ENCODE data around the gene PPP1R3C. TPM values are rescaled to one million over a fixed set of nuclear protein-coding genes. Genes with fewer than 3 reads are reported as not detected.

PPP1R3C gene
- total RNA-seq, 4 donors from 2014 or later: 2.1 to 4.4 (median 2.7) TPM

DNA sequence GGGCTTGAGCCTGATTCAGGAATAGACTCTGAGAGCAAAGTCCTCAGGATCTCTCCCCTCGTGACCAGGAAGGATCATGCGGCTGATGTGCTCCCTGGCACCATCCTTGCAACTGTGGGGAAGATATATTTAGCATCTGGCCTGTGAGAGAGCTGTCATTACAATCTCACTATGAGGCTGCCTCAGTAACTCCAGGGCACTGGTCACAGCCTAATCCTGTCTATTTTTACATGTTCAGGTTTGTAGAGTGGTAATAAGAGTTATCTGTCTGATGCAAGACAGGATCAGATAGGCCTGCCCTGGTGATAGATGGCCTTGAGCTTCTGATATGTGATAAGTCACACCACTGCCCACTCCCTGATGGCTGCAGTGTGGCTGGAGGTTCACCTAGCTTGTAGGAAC is 50.7 kb downstream of the PPP1R3C start:
- Histone ChIP-seq H3K4me3 (replicated peaks in 1 of 3) (no peak overlapping the region), H3K9me3 (no peaks in the 10 kb centered on the region), H3K36me3 (no peaks in the 10 kb centered on the region), H3K27ac (no peak overlapping the region), H3K4me1 (no peaks in the 10 kb centered on the region), H3K27me3 (no peaks in the 10 kb centered on the region)
- DNase-seq: no peak
- TF ChIP-seq POLR2A (IDR thresholded peaks at IDR 0.05): no peak
- TF ChIP-seq, protein P1, sequence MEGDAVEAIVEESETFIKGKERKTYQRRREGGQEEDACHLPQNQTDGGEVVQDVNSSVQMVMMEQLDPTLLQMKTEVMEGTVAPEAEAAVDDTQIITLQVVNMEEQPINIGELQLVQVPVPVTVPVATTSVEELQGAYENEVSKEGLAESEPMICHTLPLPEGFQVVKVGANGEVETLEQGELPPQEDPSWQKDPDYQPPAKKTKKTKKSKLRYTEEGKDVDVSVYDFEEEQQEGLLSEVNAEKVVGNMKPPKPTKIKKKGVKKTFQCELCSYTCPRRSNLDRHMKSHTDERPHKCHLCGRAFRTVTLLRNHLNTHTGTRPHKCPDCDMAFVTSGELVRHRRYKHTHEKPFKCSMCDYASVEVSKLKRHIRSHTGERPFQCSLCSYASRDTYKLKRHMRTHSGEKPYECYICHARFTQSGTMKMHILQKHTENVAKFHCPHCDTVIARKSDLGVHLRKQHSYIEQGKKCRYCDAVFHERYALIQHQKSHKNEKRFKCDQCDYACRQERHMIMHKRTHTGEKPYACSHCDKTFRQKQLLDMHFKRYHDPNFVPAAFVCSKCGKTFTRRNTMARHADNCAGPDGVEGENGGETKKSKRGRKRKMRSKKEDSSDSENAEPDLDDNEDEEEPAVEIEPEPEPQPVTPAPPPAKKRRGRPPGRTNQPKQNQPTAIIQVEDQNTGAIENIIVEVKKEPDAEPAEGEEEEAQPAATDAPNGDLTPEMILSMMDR (IDR thresholded peaks at IDR 0.05): no peak
- 88 to 91% methylated on average over 2 of the region's 2 CpGs for WGBS, 2 donors
- intact Hi-C loops (cut with DNase I): no loop called here

DNA sequence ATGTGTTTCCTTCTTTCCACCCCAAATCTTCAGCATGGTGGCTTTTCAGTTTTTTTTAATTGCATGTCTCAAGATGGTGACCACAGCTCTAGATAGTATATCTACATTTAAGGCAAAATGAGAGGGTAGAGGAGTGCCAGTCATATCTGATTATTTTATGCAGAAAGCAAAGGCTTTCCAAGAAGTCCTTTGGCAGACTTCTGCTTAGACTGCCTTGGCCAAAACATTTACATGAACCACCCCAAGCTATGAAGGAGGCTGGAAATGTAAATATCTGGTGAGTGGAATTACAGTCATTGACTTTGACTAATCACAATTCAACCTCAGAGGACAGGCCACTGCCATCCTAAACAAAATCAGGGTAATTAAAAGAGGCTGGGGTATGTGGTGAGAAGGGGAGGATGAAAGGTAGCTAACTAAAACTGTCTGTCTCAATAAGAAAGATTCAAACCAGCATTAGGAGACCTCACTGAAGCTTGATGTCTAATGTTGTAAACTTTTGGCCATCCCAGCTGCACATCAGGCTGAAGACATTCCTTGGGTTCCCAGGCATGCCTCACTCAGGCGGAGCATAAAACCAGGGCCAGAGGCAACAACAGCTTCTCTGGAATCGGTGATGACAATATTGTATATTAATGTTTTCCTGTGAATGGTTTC is 53.4 kb downstream of the PPP1R3C start:
- intact Hi-C loops (cut with DNase I): no loop called here
- 80 to 89% methylated on average over 2 of the region's 2 CpGs for WGBS, 2 donors
- Histone ChIP-seq H3K9me3 (no peaks in the 10 kb centered on the region), H3K4me3 (replicated peaks in 1 of 3) (no peak overlapping the region), H3K27ac (no peak overlapping the region), H3K36me3 (no peaks in the 10 kb centered on the region), H3K4me1 (peaks cover 8 to 18% of the 10 kb centered on the region in 2 donors), H3K27me3 (no peaks in the 10 kb centered on the region)
- no peak for DNase-seq
- no peak for TF ChIP-seq POLR2A (IDR thresholded peaks at IDR 0.05)
- TF ChIP-seq, protein P1 (IDR thresholded peaks at IDR 0.05): no peak

Other genes starting within 250 kb of the PPP1R3C start
- gene HECTD2, start 222.7 kb downstream of the PPP1R3C start, total RNA-seq: 10 to 100 TPM; 16.0 to 25.2 (median 20.6) TPM
- gene TNKS2, start 165.4 kb upstream of the PPP1R3C start, total RNA-seq: 10 to 100 TPM; 56.5 to 99.7 (median 66.1) TPM